COLO668 (cell line): ENCODE measurements around the gene GPR179.

Experiments used
- DNase-seq: peaks from one replicate; lab custom pipeline; 2025; ENCODE audit not compliant: unreplicated experiment; lab: John Stamatoyannopoulos, UW

Gene GPR179, protein sequence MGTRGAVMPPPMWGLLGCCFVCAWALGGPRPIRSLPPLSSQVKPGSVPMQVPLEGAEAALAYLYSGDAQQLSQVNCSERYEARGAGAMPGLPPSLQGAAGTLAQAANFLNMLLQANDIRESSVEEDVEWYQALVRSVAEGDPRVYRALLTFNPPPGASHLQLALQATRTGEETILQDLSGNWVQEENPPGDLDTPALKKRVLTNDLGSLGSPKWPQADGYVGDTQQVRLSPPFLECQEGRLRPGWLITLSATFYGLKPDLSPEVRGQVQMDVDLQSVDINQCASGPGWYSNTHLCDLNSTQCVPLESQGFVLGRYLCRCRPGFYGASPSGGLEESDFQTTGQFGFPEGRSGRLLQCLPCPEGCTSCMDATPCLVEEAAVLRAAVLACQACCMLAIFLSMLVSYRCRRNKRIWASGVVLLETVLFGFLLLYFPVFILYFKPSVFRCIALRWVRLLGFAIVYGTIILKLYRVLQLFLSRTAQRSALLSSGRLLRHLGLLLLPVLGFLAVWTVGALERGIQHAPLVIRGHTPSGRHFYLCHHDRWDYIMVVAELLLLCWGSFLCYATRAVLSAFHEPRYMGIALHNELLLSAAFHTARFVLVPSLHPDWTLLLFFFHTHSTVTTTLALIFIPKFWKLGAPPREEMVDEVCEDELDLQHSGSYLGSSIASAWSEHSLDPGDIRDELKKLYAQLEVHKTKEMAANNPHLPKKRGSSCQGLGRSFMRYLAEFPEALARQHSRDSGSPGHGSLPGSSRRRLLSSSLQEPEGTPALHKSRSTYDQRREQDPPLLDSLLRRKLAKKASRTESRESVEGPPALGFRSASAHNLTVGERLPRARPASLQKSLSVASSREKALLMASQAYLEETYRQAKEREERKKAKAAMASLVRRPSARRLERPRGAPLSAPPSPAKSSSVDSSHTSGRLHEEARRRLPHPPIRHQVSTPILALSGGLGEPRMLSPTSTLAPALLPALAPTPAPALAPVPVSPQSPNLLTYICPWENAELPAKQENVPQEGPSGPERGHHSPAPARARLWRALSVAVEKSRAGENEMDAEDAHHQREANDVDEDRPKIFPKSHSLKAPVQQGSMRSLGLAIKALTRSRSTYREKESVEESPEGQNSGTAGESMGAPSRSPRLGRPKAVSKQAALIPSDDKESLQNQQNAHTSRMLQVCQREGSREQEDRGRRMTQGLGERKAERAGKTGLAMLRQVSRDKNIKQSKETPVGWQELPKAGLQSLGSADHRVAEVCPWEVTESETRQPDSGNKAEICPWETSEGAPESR (N-terminal part only)

DNA sequence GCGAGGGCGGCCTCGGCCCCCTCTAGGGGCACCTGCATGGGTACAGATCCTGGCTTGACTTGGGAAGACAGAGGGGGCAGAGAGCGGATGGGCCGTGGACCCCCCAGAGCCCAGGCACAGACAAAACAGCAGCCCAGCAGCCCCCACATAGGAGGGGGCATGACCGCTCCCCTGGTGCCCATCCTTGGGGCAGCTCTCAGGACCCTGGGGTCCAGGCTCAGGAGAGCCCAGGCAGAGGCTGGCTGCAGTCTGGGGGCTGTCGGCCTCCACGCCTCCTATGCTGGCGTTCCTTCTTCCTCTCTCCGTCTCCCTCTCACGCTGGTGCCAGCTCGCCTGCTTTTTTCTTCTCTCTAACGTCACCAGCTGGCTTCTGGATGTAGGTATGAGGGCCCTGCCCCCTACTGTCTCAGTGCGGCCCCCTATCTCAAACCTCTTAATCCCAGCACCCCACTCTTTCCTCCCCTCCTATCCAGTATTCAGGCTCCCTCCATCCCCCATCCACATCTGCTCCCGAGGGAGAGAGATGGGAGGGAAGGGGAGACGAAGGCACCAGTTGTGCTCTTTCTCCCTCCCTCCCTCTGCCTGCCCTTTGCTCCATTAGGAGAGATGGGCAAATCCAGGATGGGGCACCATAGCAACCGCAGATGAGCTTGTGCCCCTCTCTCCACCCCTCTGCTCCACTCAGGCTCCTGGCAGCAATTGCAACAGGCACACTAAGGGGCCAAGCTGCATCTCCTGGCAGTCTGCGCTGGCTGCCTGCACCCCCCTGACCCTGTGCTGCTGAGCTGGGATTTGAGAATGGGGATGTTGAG, at the start of gene GPR179:
Gene GPR179, minus strand, starts transcription at position 349 of the 812 bp plus-strand sequence. Its CDS starts 167 bp downstream, at position 182.
- no peak for DNase-seq

- DNase-seq = no peak
These were observed 35.7 kb upstream of the GPR179 start for GRCh38 chr17:38379448-38379847.

DNA sequence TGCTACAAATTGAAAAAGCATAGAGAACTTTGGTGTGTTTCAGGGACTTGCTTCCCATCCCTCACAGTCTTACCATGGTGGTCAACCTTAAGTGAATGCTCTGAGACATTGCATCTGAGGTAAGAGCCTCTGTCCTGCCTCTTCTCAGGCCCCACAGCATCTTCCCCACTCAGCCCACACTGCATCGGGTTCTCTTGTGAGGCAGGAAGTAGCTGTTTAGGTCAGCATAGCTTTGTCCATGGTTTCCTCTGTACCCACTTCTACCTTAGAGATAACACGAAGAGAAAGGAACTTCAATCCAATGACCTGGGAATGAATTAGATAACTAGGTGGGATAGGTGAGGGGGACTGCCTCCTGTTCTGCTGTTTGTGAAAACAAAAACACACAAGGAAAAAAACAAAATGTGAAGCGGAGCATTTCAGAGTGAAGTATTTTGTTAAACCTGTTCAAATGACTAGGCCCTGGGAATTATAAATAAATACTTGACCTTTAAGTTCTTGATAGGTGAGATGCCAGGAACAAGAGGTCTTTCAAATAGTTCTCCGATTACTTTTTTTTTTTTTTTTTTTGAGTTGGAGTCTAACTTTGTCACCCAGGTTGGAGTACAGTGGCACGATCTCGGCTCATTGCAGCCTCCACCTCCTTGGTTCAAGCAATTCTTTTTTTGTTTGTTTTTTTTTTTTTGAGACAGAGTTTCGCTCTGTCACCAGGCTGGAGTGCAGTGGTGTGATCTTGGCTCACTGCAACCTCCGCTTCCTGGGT, 25.5 kb upstream of the GPR179 start:
- no peak for DNase-seq

- DNase-seq = no peak
These were observed 21.0 kb upstream of the GPR179 start for GRCh38 chr17:38364741-38365140.

GRCh38 chr17:38363016-38363415, 19.3 kb upstream of the GPR179 start:
- no peak for DNase-seq

GRCh38 chr17:38361694-38362465, 18.1 kb upstream of the GPR179 start:
- no peak for DNase-seq

DNA sequence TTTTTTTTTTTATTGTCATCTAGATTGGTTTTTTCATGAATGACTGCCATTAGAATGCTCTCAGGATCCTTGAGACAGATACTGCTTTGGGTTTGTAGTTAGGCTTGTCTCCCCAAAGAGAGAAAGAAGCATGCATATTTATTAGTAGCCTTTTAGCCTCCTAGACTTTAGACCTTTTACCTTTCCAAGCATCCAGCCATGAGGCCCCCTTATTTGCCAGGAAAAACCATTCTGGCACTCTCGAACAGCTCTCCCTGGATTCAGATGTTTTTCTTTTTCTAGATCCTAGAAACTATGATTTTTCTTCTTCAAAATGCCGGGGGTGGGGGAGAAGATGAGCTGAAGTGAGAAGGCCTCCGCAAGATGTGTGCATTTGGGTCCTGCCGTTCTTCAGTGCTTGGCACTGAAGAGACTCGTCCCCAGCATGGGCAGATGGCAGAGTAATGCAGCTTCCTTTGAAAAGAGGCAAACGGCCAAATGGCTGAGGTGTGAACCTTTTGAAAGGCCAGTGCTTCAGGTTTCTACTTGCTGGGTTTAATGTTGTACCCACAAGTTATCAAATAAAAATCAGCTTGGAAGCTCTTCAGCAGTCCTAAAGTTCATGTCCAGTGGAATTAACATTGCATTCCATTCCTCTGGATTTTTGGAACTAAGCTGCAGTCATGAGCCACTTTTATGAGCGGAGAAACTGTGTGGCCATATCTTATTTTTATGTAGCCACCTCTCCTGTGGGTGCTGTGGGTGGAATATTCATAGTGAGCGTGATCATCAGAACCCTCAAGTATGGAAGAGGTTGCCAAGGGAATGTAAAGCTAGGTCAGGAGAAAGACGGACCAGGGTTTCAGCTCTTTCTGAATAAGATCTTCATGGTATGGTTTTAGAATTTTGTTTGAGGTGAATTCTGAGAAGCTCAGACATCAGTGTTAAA, 15.1 kb upstream of the GPR179 start:
- no peak for DNase-seq

- no peak for DNase-seq
These were observed 13.8 kb upstream of the GPR179 start for GRCh38 chr17:38357486-38358123.

DNA sequence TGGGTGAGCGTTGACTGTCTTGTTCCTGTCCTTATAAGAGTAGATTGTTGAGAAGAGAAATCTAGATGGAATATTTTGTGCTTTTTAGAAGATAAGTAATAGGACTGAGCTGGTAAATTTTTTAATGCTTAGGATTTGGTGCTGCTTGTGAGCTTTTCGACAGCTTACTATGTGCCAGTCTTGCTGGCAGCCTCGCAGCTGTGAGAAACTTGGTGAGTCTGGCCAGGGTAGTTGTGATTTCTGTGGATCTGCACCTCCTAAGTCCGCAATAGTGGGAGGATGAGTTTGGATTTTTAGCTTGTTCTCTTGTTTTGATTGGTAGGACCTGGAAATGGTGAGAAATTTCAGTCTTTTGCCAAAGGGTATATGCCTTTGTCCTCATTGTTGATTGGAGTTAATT, 11.5 kb upstream of the GPR179 start:
- DNase-seq = no peak

DNA sequence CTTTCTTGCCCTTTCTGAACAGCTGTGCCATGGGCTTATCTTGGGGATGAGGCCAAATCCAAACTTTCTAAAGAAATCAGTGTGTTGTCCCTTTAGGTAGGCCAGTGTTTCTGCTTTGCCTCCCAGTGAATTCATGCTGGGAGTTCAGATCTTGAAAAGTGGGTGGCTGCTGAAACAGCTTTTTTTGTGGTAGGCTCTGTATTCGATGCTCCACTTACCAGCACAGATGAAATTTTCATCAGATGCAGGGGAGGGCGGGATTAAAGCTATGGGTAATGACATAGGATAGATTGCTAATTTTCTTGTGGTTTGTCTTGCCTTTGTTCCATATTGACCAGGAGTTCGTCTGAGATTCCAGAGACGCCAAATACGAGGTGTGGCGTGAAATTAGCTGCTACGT, 10.7 kb upstream of the GPR179 start:
- DNase-seq = no peak

DNA sequence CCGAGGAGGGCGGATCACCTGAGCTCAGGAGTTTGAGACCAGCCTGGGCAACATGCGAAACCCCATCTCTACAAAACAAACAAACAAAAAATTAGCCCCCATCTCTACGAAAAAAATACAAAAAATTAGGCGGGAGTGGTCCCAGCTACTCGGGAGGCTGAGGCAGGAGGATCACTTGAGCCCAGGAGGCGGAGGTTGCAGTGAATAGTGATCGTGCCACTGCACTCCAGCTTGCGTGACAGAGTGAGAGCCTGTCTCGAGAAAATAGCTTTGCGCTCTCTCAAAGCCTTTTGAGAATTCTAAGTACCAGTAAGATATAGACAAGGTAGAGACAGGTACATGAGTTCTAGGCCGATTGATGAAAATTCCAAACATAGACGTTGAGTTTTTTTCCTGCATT, 9.9 kb upstream of the GPR179 start:
- DNase-seq = no peak

DNA sequence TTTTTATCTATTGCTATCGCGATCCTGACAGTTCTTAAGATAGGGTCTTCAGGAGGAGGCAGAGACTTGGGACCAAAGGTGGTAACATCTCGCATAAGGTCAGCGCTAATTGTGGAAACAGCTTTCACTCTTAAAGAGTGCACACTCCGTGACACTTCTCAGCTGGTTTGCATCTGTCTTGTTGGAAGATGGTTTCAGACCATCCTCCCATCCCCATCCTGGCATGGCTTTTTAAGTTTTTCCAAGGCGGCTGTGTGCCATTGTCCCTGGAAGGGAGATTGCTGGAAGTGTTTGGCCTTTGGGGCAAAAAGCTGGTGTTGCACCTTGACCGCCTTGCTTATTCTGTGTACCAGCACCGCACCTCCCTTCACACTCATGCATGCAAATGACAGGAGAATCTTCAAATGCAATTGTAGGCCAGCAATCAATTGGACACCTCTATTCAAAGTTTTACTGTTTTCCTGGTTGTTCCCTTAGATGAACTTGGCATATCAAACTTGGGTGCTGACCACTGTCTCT, 9.4 kb upstream of the GPR179 start:
- DNase-seq = no peak

DNA sequence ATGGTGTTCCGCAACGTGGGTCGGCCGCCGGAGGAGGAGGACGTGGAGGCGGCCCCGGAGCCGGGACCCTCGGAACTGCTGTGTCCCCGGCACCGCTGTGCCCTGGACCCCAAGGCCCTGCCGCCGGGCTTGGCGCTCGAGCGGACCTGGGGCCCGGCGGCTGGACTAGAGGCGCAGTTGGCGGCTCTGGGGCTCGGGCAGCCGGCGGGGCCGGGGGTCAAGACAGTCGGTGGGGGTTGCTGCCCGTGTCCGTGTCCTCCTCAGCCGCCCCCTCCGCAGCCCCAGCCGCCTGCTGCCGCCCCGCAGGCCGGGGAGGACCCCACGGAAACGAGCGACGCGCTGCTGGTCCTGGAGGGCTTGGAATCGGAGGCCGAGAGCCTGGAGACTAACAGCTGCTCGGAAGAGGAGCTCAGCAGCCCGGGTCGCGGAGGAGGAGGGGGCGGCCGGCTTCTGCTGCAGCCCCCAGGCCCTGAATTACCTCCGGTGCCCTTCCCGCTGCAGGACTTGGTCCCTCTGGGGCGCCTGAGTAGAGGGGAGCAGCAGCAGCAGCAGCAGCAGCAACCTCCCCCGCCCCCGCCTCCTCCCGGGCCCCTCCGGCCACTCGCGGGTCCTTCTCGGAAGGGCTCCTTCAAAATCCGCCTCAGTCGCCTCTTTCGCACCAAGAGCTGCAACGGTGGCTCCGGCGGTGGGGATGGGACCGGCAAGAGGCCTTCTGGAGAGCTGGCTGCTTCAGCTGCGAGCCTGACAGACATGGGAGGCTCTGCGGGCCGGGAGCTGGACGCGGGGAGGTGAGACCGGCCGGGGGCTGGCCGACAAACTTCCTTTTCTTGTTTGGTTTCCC, 8.7 kb upstream of the GPR179 start:
- peak; percentile 10 for DNase-seq

GRCh38 chr17:38351412-38352222, 7.9 kb upstream of the GPR179 start, which contains the start of gene SOCS7:
SOCS7 (plus strand) TSS chr17:38351844; CDS start chr17:38352053, 209 bp downstream.
- DNase-seq = peak; percentile 93

GRCh38 chr17:38350035-38350434, 6.3 kb upstream of the GPR179 start:
- no peak for DNase-seq
